Suprapubic skin (tissue), 4 donors: ENCODE measurements around the gene PACSIN2.
"Not testable (repeated sequence)": the region's sequence is repeated elsewhere in the genome, so short reads cannot be mapped to it uniquely, and the experiment has no call there.

Source experiments
- CTCF ChIP-seq, 2 donors: fragments of 200-600 bp in 1 of 2; fragments of 450-650 bp in 1 of 2; sonication (generic) in 1 of 2; IDR thresholded peaks; one replicate each; pipeline ENCODE4 v1.5.1; 2016 to 2019; ENCODE audit warnings: antibody characterized with exemption in 2 of 2, mild to moderate bottlenecking in 1 of 2, moderate library complexity in 1 of 2
- EP300 ChIP-seq: sonication (generic); formaldehyde crosslinking; IDR thresholded peaks from one replicate; pipeline ENCODE4 v1.6.1; 2017; ENCODE audit warnings: antibody characterized with exemption
- POLR2AphosphoS5 ChIP-seq, 3 donors: sonication (generic); formaldehyde crosslinking; IDR thresholded peaks; one replicate each; pipeline ENCODE4 v1.6.1; 2017; ENCODE audit warnings: antibody characterized with exemption in 3 of 3

DNA sequence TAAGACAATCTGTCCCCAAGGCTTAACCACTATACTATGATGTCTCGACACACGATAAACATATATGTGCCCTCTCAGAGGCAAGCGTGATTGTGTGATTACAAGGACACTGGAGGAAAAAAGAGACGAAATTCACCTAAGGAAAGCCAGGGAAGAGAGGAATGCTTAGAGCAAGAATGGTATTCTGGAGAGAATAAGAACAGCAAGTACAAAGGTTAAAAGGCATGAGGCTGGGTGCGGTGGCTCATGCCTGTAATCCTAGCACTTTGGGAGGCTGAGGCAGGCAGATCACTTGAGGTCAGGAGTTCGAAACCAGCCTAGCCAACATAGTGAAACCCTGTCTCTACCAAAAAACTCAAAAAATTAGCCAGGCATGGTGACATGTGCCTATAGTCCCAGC is 61.2 kb downstream of the PACSIN2 start:
- TF ChIP-seq POLR2AphosphoS5 (IDR thresholded peaks at IDR 0.05); CTCF (IDR thresholded peaks at IDR 0.05); EP300: not testable (repeated sequence)
